Muscle of leg (tissue), 11 donors: ENCODE results near the gene TLR1. TPM values are rescaled to one million over a fixed set of nuclear protein-coding genes. Genes with fewer than 3 reads are reported as not detected.
"Not testable (repeated sequence)": the region's sequence is repeated elsewhere in the genome, so short reads cannot be mapped to it uniquely, and the experiment has no call there.

Experiments used
- DNase-seq: peaks from one replicate; pipeline ENCODE4 v3.0.0; 2013
- H3K27ac ChIP-seq: one replicate; pipeline ENCODE4 v1.5.1; 2013; ENCODE audit warnings: mild to moderate bottlenecking, low read length, control low read depth
- H3K27me3 ChIP-seq: one replicate; pipeline ENCODE4 v1.6.1; 2013; ENCODE audit warnings: low read length; ENCODE audit not compliant: control insufficient read depth, insufficient read depth
- H3K36me3 ChIP-seq: one replicate; pipeline ENCODE4 v1.6.1; 2013; ENCODE audit warnings: low read length; ENCODE audit not compliant: control insufficient read depth, insufficient read depth
- H3K4me1 ChIP-seq: one replicate; pipeline ENCODE4 v1.6.1; 2013; ENCODE audit warnings: low read length; ENCODE audit not compliant: control insufficient read depth, insufficient read depth
- H3K4me3 ChIP-seq: one replicate; pipeline ENCODE4 v1.5.1; 2013; ENCODE audit warnings: low read length, control low read depth
- H3K9me3 ChIP-seq: replicated peaks from 2 replicates; pipeline ENCODE4 v1.6.1; 2013; ENCODE audit warnings: low read depth, low read length; ENCODE audit not compliant: control insufficient read depth
- WGBS: methylation state at CpG from one replicate; pipeline ENCODE4 v1.1.5; 2013; ENCODE audit warnings: missing lambda C conversion rate; ENCODE audit not compliant: insufficient coverage; 5-methylcytosine and 5-hydroxymethylcytosine counted together
- polyA plus RNA-seq, 8 donors: library from polyadenylated mRNA; unstranded; fragments of 120-200 nt; gene quantifications; one replicate each; pipeline versions ENCODE4 v1.2.1 to v1.2.3, GENCODE V29; 2013; ENCODE audit warnings: inconsistent platforms in 1 of 8, low replicate concordance in 1 of 8; ENCODE audit not compliant: insufficient read length in 8 of 8, insufficient read depth in 1 of 8
- total RNA-seq: library from RNA; stranded (reverse); fragments of 120-200 nt; gene quantifications from one replicate; pipeline ENCODE4 v1.2.4, GENCODE V29; 2013

The TLR1 gene
- total and polyA plus RNA-seq, 9 donors: 2.3 to 4.7 (median 2.9) TPM

GRCh38 chr4:38807462-38807861 is 2.9 kb upstream of the TLR1 start:
- not testable (repeated sequence) for H3K9me3 ChIP-seq, H3K4me1 ChIP-seq, H3K4me3 ChIP-seq, H3K27ac ChIP-seq, H3K36me3 ChIP-seq, H3K27me3 ChIP-seq, DNase-seq
- 99% methylated on average over 13 of the region's 29 CpGs for WGBS

- not testable (repeated sequence) for H3K27me3 ChIP-seq, DNase-seq, H3K4me3 ChIP-seq, H3K4me1 ChIP-seq, H3K9me3 ChIP-seq, H3K36me3 ChIP-seq
- peak overlapping the region; percentile 60 for H3K27ac ChIP-seq
- WGBS: 95% methylated on average over 4 of the region's 9 CpGs
Observed at GRCh38 chr4:38806251-38806650, 1.7 kb upstream of the TLR1 start.

- DNase-seq: peak; percentile 72
- no peak overlapping the region for H3K4me3 ChIP-seq
- no CpG with 5 or more reads among the region's 5 CpGs for WGBS
Observed at GRCh38 chr4:38805530-38806145, 1.0 kb upstream of the TLR1 start.

GRCh38 chr4:38803833-38804653 is 548 bp downstream of the TLR1 start:
- Histone ChIP-seq H3K27ac (peak overlapping the region; percentile 77), H3K4me1 (peaks cover 4% of the 10 kb centered on the region)
- DNase-seq: peak; percentile 66

More at GRCh38 chr4:38805530-38806145, 1.0 kb upstream of the TLR1 start:
- H3K36me3 ChIP-seq: no peaks in the 10 kb centered on the region
- H3K9me3 ChIP-seq: no peaks in the 10 kb centered on the region
- H3K27ac ChIP-seq: peak overlapping the region; percentile 60
- H3K4me1 ChIP-seq: peaks cover 4% of the 10 kb centered on the region
- H3K27me3 ChIP-seq: no peaks in the 10 kb centered on the region

GRCh38 chr4:38802561-38803355 is 1.8 kb downstream of the TLR1 start:
- Histone ChIP-seq H3K27ac (no peak overlapping the region), H3K9me3 (no peaks in the 10 kb centered on the region), H3K4me1 (peaks cover 4% of the 10 kb centered on the region), H3K4me3 (peak overlapping the region; percentile 11), H3K36me3 (no peaks in the 10 kb centered on the region), H3K27me3 (no peaks in the 10 kb centered on the region)
- no peak for DNase-seq
- 86% methylated on average over 9 of the region's 15 CpGs for WGBS

More at GRCh38 chr4:38803833-38804653, 548 bp downstream of the TLR1 start:
- H3K9me3 ChIP-seq: no peaks in the 10 kb centered on the region
- H3K4me3 ChIP-seq: peak overlapping the region; percentile 11
- no peaks in the 10 kb centered on the region for H3K27me3 ChIP-seq
- no peaks in the 10 kb centered on the region for H3K36me3 ChIP-seq
- no CpG with 5 or more reads among the region's 6 CpGs for WGBS

DNA sequence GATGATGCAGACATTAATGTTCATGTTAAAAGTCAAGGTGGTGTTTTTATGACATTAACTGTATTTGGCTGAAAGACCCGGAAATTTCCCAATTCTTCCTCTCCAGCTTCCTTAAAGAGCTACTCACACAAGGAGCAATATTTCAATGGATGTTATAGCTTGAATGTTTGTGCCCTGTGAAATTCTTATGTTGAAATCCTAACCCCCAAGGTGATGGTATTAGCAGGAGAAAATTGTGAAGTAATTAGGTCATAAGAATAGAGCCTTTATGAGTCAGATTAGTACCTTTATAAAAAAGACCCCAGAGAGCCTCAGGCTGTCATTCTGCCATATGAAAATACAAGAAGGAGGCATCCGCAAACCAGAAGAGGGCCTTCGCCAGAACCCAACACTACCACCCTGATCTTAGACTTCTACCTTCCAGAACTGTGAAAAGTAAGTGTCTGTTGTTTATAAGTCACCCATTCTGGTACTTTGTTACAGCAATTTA is 3.6 kb downstream of the TLR1 start:
- no peaks in the 10 kb centered on the region for H3K27me3 ChIP-seq
- no peaks in the 10 kb centered on the region for H3K36me3 ChIP-seq
- no peak overlapping the region for H3K4me3 ChIP-seq
- no peaks in the 10 kb centered on the region for H3K9me3 ChIP-seq
- no CpG with 5 or more reads among the region's 3 CpGs for WGBS
- no peak overlapping the region for H3K27ac ChIP-seq
- no peak for DNase-seq
- H3K4me1 ChIP-seq: peaks cover 4% of the 10 kb centered on the region

DNA sequence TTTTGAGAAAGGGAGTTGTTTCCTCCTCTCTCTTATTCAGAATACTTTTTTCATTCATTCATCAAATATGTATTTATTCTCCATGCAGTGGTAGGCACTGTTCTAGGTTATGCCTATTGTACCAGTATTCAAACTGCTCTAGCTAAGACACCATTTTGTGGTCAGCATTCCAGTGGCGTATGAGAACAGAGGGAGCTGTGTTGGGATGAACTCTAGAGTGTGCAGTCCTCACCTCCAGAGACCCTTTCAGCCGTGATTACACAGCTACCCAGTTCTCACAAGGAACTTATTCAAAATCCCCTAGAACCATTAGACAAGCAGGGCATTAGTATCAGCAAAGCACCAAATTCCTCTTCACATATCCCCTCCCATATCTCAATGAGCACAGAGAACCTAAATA is 4.2 kb downstream of the TLR1 start:
- H3K27me3 ChIP-seq: no peaks in the 10 kb centered on the region
- H3K4me1 ChIP-seq: no peaks in the 10 kb centered on the region
- H3K27ac ChIP-seq: no peak overlapping the region
- no peak for DNase-seq
- no peaks in the 10 kb centered on the region for H3K9me3 ChIP-seq
- H3K4me3 ChIP-seq: no peak overlapping the region
- 80% methylated on average over 1 of the region's 2 CpGs for WGBS
- no peaks in the 10 kb centered on the region for H3K36me3 ChIP-seq

- no peaks in the 10 kb centered on the region for H3K36me3 ChIP-seq
- H3K4me1 ChIP-seq: no peaks in the 10 kb centered on the region
- H3K27me3 ChIP-seq: no peaks in the 10 kb centered on the region
- WGBS: 75% methylated on average over 2 of the region's 3 CpGs
- no peak overlapping the region for H3K4me3 ChIP-seq
- DNase-seq: no peak
- H3K27ac ChIP-seq: no peak overlapping the region
- H3K9me3 ChIP-seq: no peaks in the 10 kb centered on the region
Observed at GRCh38 chr4:38795087-38795486, 9.5 kb downstream of the TLR1 start.

DNA sequence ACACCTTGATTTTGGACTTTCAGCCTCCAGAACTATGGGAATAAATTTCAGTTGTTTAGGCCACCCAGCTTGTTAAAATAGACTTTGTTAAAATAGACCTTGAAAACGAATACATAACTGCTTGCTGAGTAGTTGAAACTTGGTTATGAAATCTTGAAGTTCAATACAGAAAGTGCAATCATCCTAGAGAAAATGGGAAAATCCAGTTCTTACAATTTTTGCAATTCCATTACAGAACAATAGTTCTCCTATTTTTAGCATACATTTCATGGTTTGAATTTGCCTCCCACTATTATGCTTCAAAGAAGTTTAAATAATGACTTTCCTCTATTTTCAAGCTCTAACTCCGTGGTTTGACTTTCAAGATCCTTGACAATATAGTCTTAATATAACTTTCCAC is 10.5 kb downstream of the TLR1 start:
- Histone ChIP-seq H3K4me1 (no peaks in the 10 kb centered on the region), H3K27me3 (no peaks in the 10 kb centered on the region), H3K27ac (no peak overlapping the region), H3K9me3 (no peaks in the 10 kb centered on the region), H3K4me3 (no peak overlapping the region), H3K36me3 (no peaks in the 10 kb centered on the region)
- WGBS: no CpG with 5 or more reads among the region's 2 CpGs
- DNase-seq: no peak

DNA sequence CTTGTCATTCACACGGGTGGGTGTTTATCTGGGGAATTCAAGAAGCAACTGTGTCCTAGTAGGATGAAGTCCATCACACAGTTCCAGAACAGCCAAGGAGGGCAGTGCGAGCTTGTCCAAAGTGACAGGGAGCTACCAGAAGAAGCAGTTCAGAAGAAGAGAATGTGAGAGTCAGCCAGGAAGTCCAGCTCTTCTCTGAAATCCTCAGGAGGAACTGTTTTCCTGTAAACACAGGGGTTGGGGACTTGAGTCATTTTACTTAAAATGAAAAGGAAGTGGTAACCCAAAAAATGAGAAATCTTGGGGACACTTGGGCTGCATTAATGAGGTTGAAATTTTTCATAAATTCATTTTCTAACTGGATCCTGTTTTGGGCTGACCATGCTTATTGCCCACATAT is 13.6 kb downstream of the TLR1 start:
- WGBS: 100% methylated on average over 1 of the region's 2 CpGs
- H3K4me3 ChIP-seq: no peak overlapping the region
- H3K4me1 ChIP-seq: no peaks in the 10 kb centered on the region
- H3K36me3 ChIP-seq: no peaks in the 10 kb centered on the region
- no peak overlapping the region for H3K27ac ChIP-seq
- no peaks in the 10 kb centered on the region for H3K27me3 ChIP-seq
- DNase-seq: peak; percentile 27
- no peaks in the 10 kb centered on the region for H3K9me3 ChIP-seq
